HG03280 (cell line): Measurements from ENCODE around the gene ULK4.
"Not testable (repeated sequence)": the region's sequence is repeated elsewhere in the genome, so short reads cannot be mapped to it uniquely, and the experiment has no call there.

Experiments used
- ATAC-seq: cut with Tn5 transposase; IDR thresholded peaks from one replicate; pipeline ENCODE4 v1.9.1; 2021; ENCODE audit warnings: mild to moderate bottlenecking, moderate library complexity; ENCODE audit not compliant: unreplicated experiment

Gene ULK4

GRCh38 chr3:41961751-41962679 lies at the start of gene ULK4:
ULK4 (minus strand) TSS chr3:41962103; CDS start chr3:41954759, 7,344 bp downstream.
- peak; percentile 92 for ATAC-seq

GRCh38 chr3:42010530-42010929 lies 48.6 kb upstream of the ULK4 start:
- no peak for ATAC-seq

GRCh38 chr3:42009456-42009855 lies 47.6 kb upstream of the ULK4 start:
- no peak for ATAC-seq

GRCh38 chr3:42007785-42008184 lies 45.9 kb upstream of the ULK4 start:
- ATAC-seq = no peak

GRCh38 chr3:42005401-42005800 lies 43.5 kb upstream of the ULK4 start:
- ATAC-seq = no peak

GRCh38 chr3:42002790-42003189 lies 40.9 kb upstream of the ULK4 start:
- no peak for ATAC-seq

GRCh38 chr3:42001777-42002176 lies 39.9 kb upstream of the ULK4 start:
- ATAC-seq = no peak

GRCh38 chr3:41999909-42000308 lies 38.0 kb upstream of the ULK4 start:
- no peak for ATAC-seq

GRCh38 chr3:41997702-41998550 lies 36.0 kb upstream of the ULK4 start:
- ATAC-seq = no peak

GRCh38 chr3:41991437-41991836 lies 29.5 kb upstream of the ULK4 start:
- ATAC-seq = no peak

- ATAC-seq = no peak
These were observed 27.6 kb upstream of the ULK4 start for GRCh38 chr3:41989518-41989917.

- no peak for ATAC-seq
These were observed 25.7 kb upstream of the ULK4 start for GRCh38 chr3:41987627-41988026.

GRCh38 chr3:41986561-41986960 lies 24.7 kb upstream of the ULK4 start:
- ATAC-seq = no peak

- no peak for ATAC-seq
These were observed 23.1 kb upstream of the ULK4 start for GRCh38 chr3:41985018-41985417.

- not testable (repeated sequence) for ATAC-seq
These were observed 21.2 kb upstream of the ULK4 start for GRCh38 chr3:41983091-41983490.

GRCh38 chr3:41977401-41977800 lies 15.5 kb upstream of the ULK4 start:
- ATAC-seq = not testable (repeated sequence)

- ATAC-seq = no peak
These were observed 13.7 kb upstream of the ULK4 start for GRCh38 chr3:41975416-41976103.

- no peak for ATAC-seq
These were observed 12.3 kb upstream of the ULK4 start for GRCh38 chr3:41974223-41974622.

GRCh38 chr3:41972802-41973201 lies 10.9 kb upstream of the ULK4 start:
- ATAC-seq = no peak

- ATAC-seq = no peak
These were observed 4.3 kb upstream of the ULK4 start for GRCh38 chr3:41966206-41966605.

GRCh38 chr3:41963823-41964222 lies 1.9 kb upstream of the ULK4 start:
- no peak for ATAC-seq
